ENCODE results near the gene CYB5A. TPM values are rescaled to one million over a fixed set of nuclear protein-coding genes. Genes with fewer than 3 reads are reported as not detected.

Gene CYB5A
- total RNA-seq, 1 experiment from 2014 or later: 130 TPM

DNA sequence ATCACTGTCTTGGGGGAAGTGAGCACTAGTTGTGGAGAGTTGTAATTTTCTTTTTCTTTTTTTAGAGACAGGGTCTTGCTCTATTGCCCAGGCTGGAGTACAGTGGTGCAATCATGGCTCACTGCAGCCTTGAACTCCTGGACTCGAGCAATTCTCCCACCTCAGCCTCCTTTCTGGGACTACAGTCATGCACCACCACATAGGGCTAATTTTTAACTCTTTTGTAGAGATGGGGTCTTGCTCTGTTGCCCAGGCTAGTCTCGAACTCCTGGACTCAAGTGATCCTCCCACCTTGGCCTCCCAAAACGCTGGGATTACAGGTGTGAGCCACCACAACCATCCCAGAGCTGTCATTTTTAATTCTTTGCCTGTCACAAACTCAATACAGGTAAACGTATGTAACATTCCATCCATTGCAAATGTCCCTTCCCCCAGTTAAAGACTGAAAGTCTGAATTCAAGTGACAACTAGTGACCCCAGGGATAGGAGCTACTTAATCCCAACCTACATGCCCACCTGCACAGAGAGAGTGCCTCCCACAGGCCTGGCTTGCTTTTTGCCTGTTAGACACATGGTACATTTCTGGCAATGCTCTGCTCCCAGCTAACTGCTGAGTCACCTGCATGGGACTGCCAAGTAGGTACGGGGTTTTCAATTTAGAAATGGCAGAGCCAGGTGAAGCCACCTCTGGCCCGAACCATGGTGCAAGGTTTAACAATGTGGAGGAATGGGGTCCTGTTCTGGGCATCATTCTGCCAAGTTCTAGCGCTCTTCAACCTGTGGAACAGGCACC is 60.6 kb downstream of the CYB5A start:
- ChIA-PET POLR2A (ENCODE audit: unreplicated experiment) (no interaction called here), CTCF (no interaction called here)
- peak overlapping the region; percentile 75 for H2AFZ ChIP-seq (ENCODE audit: low read length)
- no peaks in the 10 kb centered on the region for H3K27me3 ChIP-seq (ENCODE audit: low read length)
- no peaks in the 10 kb centered on the region for H3K36me3 ChIP-seq (ENCODE audit: low read depth, low read length)
- TF ChIP-seq EZH2 (IDR thresholded peaks at IDR 0.05; ENCODE audit: low read length, unreplicated experiment): no peak
- TF ChIP-seq EZH2phosphoT487 (IDR thresholded peaks at IDR 0.05; ENCODE audit: borderline replicate concordance, low read length): no peak
- TF ChIP-seq CTCF (conservative IDR thresholded peaks at IDR 0.05; ENCODE audit: low read depth, low read length): peak; percentile 43
- no TSS peak for BruUV-seq (replicated peaks)
- H4K20me1 ChIP-seq (ENCODE audit: low read length): no peaks in the 10 kb centered on the region
- ATAC-seq (peak; percentile 73), DNase-seq (peak; percentile 79)
- peaks cover 30% of the 10 kb centered on the region for H3K4me1 ChIP-seq (ENCODE audit: insufficient read depth, low read length)
- intact Hi-C loops (cut with micrococcal nuclease): no loop called here
- H3K79me2 ChIP-seq (ENCODE audit: low read length): no peaks in the 10 kb centered on the region
- no peak overlapping the region for H3K4me3 ChIP-seq (ENCODE audit: low read length)
- H3F3A ChIP-seq (ENCODE audit: low read length, unreplicated experiment): no peaks in the 10 kb centered on the region
- H3K27ac ChIP-seq (ENCODE audit: low read length): peak overlapping the region; percentile 11; the same call in 1 of the 2 replicates
- peak overlapping the region; percentile 1; the same call in 1 of the 2 replicates for H3K9ac ChIP-seq (ENCODE audit: low read length)
- H3K9me2 ChIP-seq (replicated peaks; ENCODE audit: low read length): no peaks in the 10 kb centered on the region
- H3K9me3 ChIP-seq (ENCODE audit: low read length): no peaks in the 10 kb centered on the region
- peak overlapping the region; percentile 57 for H3K4me2 ChIP-seq (ENCODE audit: low read length)

DNA sequence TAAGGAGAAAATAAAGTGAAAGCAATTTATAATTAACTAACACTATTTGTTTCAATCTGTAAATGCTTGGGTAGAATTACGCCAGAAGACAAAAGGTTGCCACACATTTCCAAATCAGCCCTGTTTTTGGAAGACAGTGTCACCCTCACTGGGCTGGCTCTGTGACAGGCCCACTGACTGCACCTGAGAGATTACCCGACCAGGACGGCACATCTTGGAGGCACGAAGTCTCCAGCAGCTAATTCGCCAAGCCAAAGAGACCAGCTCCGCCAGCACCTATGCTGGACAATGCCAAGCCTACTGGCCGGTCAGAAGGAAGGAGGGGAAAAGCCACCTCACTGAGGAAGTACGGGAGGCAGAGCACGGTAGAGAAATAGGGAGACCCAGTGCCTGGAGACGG is 61.9 kb downstream of the CYB5A start:
- Histone ChIP-seq H3K4me2 (ENCODE audit: low read length) (no peak overlapping the region), H3K4me3 (ENCODE audit: low read length) (no peak overlapping the region), H3K27ac (ENCODE audit: low read length) (no peak overlapping the region), H3K9ac (ENCODE audit: low read length) (no peak overlapping the region), H4K20me1 (ENCODE audit: low read length) (no peaks in the 10 kb centered on the region), H3K9me3 (ENCODE audit: low read length) (no peaks in the 10 kb centered on the region), H3F3A (ENCODE audit: low read length, unreplicated experiment) (no peaks in the 10 kb centered on the region), H2AFZ (ENCODE audit: low read length) (no peak overlapping the region), H3K4me1 (ENCODE audit: insufficient read depth, low read length) (peaks cover 22% of the 10 kb centered on the region), H3K27me3 (ENCODE audit: low read length) (no peaks in the 10 kb centered on the region), H3K36me3 (ENCODE audit: low read depth, low read length) (no peaks in the 10 kb centered on the region), H3K9me2 (replicated peaks; ENCODE audit: low read length) (no peaks in the 10 kb centered on the region), H3K79me2 (ENCODE audit: low read length) (no peaks in the 10 kb centered on the region)
- TF ChIP-seq EZH2phosphoT487 (IDR thresholded peaks at IDR 0.05; ENCODE audit: borderline replicate concordance, low read length) (no peak), CTCF (conservative IDR thresholded peaks at IDR 0.05; ENCODE audit: low read depth, low read length) (no peak), EZH2 (IDR thresholded peaks at IDR 0.05; ENCODE audit: low read length, unreplicated experiment) (no peak)
- intact Hi-C loops (cut with micrococcal nuclease): no loop called here
- CTCF ChIA-PET: no interaction called here
- DNase-seq: no peak
- POLR2A ChIA-PET (ENCODE audit: unreplicated experiment): no interaction called here
- no peak for ATAC-seq
- BruUV-seq (replicated peaks): no TSS peak

DNA sequence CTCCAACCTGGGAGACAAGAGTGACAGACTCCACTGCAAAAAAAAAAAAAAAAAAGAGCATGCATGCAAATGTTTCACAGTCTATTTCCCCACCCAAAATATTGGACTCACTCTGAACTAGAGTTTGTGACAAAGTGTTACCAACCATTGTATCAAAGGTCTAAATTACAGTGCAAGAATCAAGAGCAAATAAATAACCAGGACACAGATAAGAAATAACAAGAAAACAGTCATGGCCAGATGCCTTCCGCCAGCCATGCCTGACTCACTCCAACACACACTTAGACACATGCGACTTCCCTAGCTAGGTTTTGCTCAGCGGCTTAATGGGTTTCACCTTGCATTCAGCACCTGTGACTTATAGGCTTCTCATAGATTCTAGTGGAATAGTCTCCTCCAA is 62.8 kb downstream of the CYB5A start:
- Histone ChIP-seq H3K27me3 (ENCODE audit: low read length) (no peaks in the 10 kb centered on the region), H3K9me2 (replicated peaks; ENCODE audit: low read length) (no peaks in the 10 kb centered on the region), H4K20me1 (ENCODE audit: low read length) (no peaks in the 10 kb centered on the region), H3K27ac (ENCODE audit: low read length) (no peak overlapping the region), H3F3A (ENCODE audit: low read length, unreplicated experiment) (no peaks in the 10 kb centered on the region), H3K4me2 (ENCODE audit: low read length) (no peak overlapping the region), H3K4me3 (ENCODE audit: low read length) (no peak overlapping the region), H3K4me1 (ENCODE audit: insufficient read depth, low read length) (peaks cover 13% of the 10 kb centered on the region), H3K79me2 (ENCODE audit: low read length) (no peaks in the 10 kb centered on the region), H3K9me3 (ENCODE audit: low read length) (no peaks in the 10 kb centered on the region), H2AFZ (ENCODE audit: low read length) (no peak overlapping the region), H3K9ac (ENCODE audit: low read length) (no peak overlapping the region), H3K36me3 (ENCODE audit: low read depth, low read length) (no peaks in the 10 kb centered on the region)
- ATAC-seq (no peak), DNase-seq (no peak)
- TF ChIP-seq CTCF (conservative IDR thresholded peaks at IDR 0.05; ENCODE audit: low read depth, low read length): no peak
- TF ChIP-seq EZH2 (IDR thresholded peaks at IDR 0.05; ENCODE audit: low read length, unreplicated experiment): no peak
- TF ChIP-seq EZH2phosphoT487 (IDR thresholded peaks at IDR 0.05; ENCODE audit: borderline replicate concordance, low read length): no peak
- intact Hi-C loops (cut with micrococcal nuclease): no loop called here
- CTCF ChIA-PET: no interaction called here
- POLR2A ChIA-PET (ENCODE audit: unreplicated experiment): no interaction called here
- no TSS peak for BruUV-seq (replicated peaks)
